ENCODE data around the gene CNTNAP2.
"Not testable (repeated sequence)": the region's sequence is repeated elsewhere in the genome, so short reads cannot be mapped to it uniquely, and the experiment has no call there.

CNTNAP2 gene

GRCh38 chr7:147096629-147097028, 980.0 kb downstream of the CNTNAP2 start:
- DNase-seq (ENCODE audit: low read depth in 2 of 2): no peak

DNA sequence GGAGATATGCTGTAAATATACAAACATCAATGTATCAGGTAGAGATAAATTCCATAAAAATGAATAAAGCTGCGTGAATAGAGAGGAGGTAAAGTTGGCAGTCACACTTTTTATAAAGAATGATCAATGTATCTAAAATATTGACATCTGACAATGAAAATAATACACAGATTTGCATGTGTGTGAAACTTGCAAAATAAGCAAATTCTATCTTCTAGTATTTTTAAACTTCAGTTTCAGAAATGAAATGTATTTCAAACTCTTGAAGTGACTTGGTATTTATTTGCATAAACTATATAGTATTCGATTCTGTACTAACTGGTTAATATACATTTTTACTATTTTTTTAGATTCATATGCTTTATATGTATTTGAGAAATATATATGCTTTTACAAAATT, 986.6 kb downstream of the CNTNAP2 start:
- DNase-seq (ENCODE audit: low read depth in 2 of 2): no peak

DNA sequence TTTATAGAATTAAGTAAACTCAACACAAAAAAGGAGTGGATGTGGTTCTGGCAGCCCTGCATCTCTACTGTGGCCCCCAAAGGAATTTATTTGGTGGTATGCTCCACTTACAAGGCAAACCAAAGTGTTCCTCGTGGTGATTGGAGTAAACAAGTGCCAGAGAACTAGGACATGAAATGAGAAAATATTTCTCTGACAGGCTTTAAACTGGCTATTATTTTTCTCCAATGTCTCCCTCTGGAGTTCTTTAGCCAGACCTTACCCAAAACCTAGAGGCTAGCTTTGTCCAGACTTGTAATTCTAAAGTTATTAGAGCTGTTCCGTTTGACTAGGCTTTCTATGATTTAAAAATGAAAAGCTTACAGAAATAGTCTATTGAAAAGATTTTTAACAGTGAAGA, 990.1 kb downstream of the CNTNAP2 start:
- no peak for DNase-seq (ENCODE audit: low read depth in 2 of 2)

DNA sequence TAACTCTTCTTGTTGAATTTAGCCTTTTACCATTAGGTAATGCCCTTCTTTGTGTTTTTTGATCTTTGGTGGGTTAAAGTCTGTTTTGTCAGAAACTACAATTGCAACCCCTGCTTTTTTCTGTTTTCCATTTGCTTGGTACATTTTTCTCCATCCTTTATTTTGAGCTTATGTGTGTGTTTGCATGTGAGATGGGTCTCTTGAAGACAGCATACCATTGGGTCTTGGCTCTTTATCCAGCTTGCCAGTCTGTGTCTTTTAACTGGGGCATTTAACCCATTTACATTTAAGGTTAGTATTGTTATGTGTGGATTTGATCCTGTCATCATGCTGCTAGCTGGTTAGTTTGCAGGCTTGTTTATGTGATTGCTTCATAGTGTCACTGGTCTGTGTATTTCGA, 997.9 kb downstream of the CNTNAP2 start:
- DNase-seq (ENCODE audit: low read depth in 2 of 2): not testable (repeated sequence)

DNA sequence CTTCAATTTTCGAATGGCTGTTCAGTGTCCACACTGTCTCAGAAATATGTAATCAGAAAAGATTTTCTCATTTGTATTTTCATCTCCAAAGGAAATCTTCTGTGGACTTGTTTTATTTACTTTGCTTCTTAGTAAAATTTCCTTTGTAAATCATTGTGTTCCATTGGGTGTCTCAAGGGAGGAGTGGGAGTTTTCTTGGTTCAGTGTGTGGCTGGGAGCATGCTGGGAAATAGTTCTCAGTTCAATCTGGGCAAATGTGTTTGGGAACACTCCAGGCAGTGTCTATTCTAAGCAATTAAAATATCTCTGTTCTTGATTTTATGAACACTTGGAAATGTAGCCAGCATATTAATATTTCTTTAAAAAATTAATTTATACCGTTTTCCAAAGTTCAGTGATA, 1019.8 kb downstream of the CNTNAP2 start:
- no peak for DNase-seq (ENCODE audit: low read depth in 2 of 2)

DNA sequence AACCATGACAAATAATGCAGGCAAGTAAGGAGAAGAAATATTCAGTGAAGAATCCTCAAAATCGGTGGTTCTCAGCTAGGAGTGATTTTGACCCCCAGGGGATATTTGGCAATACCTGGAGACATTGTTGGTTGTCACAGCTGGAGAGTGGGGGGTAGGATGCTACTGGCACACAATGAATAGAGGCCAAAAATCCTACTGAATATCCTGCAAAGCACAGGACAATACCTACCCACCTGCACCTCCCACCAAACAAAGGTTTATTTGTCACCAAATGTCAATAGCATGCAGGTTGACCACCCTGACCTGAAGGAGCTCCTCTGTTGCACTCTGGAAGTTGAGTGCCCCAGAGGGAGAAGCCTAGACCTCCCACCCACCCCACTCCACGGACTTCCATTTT, 1028.6 kb downstream of the CNTNAP2 start:
- no peak for DNase-seq (ENCODE audit: low read depth in 2 of 2)

DNA sequence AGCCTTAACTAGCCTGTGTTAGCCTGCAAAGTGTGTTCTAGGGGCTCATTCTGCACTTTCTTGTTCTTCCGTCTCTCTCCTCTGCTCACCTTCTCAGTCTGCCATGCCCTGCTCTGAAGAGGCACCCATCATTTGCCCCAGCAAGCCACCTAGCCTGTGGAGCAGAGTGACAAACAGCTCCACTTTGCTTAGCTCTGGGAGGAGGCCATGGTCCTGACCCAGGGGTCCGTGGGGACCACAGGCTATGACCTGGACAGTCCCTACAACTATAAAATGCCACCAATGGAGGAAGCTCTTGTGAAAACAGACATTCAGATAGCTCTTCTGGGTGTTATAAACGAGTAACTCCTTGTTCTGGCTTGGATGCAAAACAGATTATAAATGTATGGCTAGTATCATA, 1029.6 kb downstream of the CNTNAP2 start:
- DNase-seq (ENCODE audit: low read depth in 2 of 2): no peak

GRCh38 chr7:147151661-147152060, 1035.1 kb downstream of the CNTNAP2 start:
- DNase-seq (ENCODE audit: low read depth in 2 of 2): no peak

- no peak for DNase-seq (ENCODE audit: low read depth in 2 of 2)
Observed at GRCh38 chr7:147153571-147153970, 1037.0 kb downstream of the CNTNAP2 start.

GRCh38 chr7:147161405-147161804, 1044.8 kb downstream of the CNTNAP2 start:
- DNase-seq (ENCODE audit: low read depth in 2 of 2): no peak

DNA sequence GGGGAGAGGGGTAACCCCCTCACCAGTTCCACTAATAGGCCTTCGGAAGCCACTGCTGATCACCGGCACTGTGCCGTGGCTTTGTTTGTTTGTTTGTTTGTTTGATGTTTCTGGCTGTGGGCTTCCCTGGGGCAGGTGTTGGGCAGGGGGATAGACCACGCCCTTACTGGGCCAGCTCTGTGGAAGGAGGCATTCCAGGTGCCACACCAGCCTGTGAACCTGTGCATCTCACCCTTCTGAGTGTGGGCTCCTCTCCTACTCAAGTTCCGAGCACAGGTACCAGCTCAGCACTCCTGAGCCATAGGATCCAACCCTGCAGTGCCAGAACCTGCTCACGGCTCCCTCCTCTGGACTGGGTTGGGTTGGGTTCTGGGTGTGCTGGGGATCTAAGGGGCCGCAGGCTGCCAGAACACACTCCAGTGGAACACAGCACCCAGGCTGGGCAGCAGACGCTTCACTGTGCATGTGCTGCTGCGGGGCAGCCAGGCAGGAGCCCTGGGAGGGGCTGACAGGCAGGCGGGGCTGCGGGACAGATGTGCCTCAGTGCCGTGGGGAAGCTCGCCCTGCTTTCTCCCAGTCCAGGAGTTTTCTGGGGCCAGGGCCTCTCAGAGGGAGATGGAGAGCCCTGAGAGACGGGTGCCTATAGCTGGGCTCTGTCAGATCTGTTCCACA, 1053.9 kb downstream of the CNTNAP2 start:
- DNase-seq (ENCODE audit: low read depth in 2 of 2): no peak

DNA sequence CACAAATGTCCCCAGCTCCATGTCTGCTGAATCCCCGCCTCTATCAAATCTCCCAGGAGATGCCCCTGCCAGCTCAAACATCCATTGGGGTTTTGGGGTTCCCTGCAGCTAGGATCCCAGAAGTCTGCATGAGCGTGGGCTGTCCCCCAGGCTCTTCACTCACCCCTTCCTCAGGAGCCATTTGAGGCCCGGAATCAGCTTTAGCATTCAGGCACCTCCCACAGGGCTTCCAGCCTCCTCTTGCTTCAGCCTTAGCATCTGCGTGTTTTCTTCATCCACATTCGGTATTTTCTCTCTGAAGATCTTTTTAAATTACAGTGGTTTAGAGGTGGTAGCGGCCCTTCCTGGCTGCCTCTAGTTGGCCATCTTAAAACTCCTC, 1054.4 kb downstream of the CNTNAP2 start:
- no peak for DNase-seq (ENCODE audit: low read depth in 2 of 2)

DNA sequence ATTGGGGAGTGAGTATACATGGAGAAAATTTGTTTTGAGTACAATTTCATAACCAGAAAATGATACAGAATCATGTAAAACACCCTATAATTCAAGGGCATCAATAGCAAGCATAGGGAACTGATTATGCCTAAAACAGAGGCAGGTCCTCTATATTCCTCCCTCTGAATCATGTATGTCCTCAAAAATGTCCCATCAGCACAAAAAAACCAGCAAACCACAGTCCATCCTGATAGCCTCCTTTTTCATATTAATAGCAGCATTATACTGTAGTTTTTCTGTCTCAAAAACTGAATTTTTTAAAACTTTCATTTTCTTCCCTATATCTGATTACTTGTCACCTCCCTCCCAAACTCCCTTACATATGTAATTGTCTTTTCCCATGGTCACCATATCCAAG, 1057.3 kb downstream of the CNTNAP2 start:
- DNase-seq (ENCODE audit: low read depth in 2 of 2): no peak

DNA sequence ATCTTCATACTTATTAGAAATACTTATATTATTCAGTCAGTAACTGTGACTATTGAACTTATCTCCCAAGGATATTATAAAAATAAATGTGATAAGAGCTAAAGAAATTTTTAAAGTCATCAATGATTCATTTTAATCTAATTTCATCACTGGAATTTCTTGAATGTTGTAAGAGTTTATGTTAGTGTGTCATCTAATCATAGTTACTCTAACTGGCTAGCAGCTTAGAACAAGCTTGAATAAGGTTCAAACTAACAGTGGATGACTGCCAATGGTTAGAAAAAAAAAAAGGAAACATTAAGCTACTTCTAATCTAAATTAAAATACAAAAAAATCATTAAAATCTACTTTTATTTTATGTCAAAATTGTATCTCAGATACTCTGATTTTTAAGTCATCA, 1066.3 kb downstream of the CNTNAP2 start:
- DNase-seq (ENCODE audit: low read depth in 2 of 2): no peak

DNA sequence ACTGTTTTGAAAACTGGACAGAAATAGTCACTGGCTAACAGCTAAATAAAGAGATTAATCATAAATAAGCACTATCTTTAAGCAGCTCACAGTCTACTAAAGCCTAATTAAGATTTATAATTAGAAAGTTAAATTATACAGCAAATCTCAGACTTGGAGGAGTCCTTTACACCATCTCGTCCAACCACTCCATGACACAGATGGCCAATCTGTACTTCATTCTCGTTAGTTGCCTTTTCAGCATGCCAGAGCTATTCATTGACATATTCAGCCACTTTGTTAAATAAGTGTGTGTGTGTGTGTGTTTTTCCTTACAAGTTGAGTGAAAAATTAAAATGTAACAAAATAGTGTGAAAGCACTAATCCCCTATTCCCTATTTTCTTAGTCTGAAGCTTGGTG, 1066.7 kb downstream of the CNTNAP2 start:
- no peak for DNase-seq (ENCODE audit: low read depth in 2 of 2)

DNA sequence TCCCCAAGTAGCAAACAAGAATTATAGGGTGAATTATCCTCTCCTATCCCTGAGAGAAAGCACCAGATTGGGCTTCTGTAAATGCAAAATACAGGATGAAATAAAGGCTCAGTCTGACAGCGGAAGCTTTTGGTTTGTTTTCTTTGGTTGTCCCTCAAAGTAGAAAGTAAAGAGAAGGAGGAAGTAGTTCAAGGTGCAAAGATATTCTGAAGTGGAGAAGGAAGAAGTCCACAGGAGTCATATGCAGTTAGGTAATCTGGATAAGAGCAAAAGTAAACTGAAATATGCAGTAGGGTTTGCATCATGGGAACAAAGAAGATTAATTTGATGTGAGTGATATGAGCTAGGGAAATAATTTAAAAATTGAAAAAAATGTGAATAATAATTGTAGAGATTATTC, 1071.9 kb downstream of the CNTNAP2 start:
- no peak for DNase-seq (ENCODE audit: low read depth in 2 of 2)

DNA sequence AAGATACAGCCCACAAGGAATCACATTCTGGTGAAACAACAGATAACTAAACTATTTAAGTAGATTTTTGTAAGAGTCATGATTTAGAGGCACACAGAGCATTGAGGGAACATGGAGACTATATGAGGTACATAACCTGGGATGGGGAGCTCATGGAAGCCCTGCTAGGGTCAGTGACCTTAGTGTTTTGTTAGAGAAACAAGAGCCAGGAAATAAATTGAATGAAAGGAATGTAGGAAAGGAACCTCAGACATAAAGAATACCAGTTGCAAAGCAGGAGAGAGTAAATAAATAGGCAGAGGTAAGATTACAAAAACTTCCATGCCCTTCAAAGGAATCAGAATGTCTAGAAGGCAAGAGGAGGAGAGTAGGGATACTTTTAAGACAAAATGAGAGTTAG, 1076.9 kb downstream of the CNTNAP2 start:
- DNase-seq (ENCODE audit: low read depth in 2 of 2): no peak

DNA sequence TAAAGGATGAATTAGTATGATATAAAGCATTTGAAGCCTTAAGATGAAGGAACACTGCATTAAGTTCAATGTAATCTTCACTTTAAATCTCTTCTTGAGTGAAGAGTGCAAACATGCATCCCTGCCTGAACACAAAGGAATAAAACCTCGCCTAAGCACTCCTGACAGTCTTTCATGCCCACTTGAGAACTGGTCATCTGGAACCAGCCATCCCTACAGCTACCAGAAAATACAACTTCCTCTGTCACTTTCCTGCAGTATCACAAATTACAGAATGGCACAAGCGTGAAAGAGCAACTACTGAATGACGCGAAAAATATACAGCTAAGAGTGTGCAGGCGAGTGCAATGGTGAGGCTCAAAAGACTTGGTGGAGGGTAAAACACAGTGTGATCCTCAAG, 1079.9 kb downstream of the CNTNAP2 start:
- no peak for DNase-seq (ENCODE audit: low read depth in 2 of 2)

GRCh38 chr7:147197006-147197405, 1080.4 kb downstream of the CNTNAP2 start:
- DNase-seq (ENCODE audit: low read depth in 2 of 2): no peak

DNA sequence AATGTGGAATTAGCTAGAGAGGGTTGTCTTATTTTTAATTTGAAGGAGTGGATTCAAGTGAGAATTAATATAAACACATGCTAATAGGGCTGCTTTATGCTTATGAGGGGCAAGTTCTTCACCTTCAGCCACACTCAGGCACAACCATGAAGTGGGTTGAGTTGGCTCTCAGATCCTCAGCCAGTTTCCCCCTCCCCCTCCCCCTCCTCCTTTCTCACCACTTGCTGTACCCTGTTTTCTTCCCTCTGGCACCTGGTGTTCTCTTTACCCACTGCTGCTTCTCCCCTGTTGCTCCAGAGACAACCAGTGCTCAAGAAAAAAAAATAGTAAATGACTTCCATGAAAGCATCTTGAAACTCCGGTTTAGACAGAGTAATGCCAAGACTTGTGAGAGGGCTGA, 1083.3 kb downstream of the CNTNAP2 start:
- no peak for DNase-seq (ENCODE audit: low read depth in 2 of 2)

- no peak for DNase-seq (ENCODE audit: low read depth in 2 of 2)
Observed at GRCh38 chr7:147207988-147208387, 1091.4 kb downstream of the CNTNAP2 start.

DNA sequence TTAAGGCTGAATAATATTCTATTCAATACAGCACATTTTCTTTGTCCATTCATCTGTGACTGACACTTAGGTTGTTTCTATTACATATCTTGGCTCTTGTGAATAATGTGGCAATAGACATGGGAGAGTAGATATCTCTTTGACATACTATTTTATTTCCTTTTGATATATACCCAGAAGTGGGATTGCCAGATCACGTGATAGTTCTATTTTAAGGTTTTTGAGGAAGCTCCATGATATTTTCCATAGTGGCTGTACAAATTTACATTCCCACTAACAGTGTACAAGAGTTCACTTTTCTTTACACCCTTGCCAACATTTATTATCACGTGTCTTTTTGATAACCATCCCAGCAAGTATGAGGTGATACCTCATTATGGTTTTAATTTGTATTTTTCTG, 1114.7 kb downstream of the CNTNAP2 start:
- no peak for DNase-seq (ENCODE audit: low read depth in 2 of 2)

- DNase-seq (ENCODE audit: low read depth in 2 of 2): no peak
Observed at GRCh38 chr7:147235645-147236382, 1119.2 kb downstream of the CNTNAP2 start.

DNA sequence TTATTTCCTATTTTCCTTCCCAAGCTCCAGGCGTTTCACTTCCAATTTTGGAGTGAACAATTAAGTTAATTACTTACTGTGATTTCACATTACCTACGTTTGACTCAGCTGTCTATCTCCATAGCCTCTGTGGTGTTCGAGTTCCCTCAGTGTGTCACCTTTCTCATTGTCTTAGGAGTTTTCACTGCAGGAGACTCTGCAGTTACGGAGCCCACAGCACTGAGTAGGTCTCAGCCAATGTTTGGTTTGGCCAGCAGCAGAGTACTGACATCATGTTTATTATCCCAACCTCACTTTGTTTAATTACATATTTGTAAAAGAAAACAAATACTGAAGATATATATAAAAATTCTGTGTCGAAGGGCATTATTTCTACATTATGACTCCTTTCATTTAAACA, 1123.9 kb downstream of the CNTNAP2 start:
- no peak for DNase-seq (ENCODE audit: low read depth in 2 of 2)

Data from stimulated activated CD4-positive, alpha-beta T cell treated with anti-CD3 and anti-CD28 coated beads, Interleukin-1b, Interleukin-23, amount 100 ng/mL, for 1 hour (primary cell).